ENCODE data around the gene SLC22A3.

Gene SLC22A3

GRCh38 chr6:160344271-160344670 is 3.9 kb upstream of the SLC22A3 start:
- no peak for DNase-seq (ENCODE audit: low read depth)
- H3K4me3 ChIP-seq (ENCODE audit: control insufficient read depth, low read depth, low read length): no peak overlapping the region
- no peak for TF ChIP-seq CTCF (IDR thresholded peaks at IDR 0.05; ENCODE audit: control insufficient read depth, insufficient read depth, low read depth, low read length, missing control alignments)

GRCh38 chr6:160347259-160348222 is 637 bp upstream of the SLC22A3 start:
- TF ChIP-seq CTCF (IDR thresholded peaks at IDR 0.05; ENCODE audit: control insufficient read depth, insufficient read depth, low read depth, low read length, missing control alignments): no peak
- H3K4me3 ChIP-seq (ENCODE audit: control insufficient read depth, low read depth, low read length): no peak overlapping the region
- no peak for DNase-seq (ENCODE audit: low read depth)

DNA sequence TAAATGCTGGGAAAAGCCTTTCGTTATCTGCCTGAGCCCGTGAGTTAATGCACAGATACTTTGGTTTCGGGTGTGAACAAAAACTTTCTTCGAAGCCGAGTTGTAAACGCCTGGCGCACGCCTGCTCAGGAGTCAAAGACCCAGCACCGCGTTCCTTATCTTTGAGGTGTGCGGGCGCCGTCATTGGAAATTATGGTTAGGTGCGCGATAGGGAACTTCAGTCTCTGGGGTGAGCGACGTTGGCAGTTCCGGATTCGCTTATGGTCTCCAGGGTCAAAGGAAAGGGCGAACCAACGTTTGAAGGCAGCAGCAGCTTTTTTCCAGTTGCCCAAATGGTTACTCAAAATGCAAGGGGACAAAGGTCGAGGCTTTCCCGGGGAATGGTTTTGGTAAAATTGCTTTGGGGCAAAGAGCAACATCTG is 853 bp downstream of the SLC22A3 start:
- no peak for DNase-seq (ENCODE audit: low read depth)
- TF ChIP-seq CTCF (IDR thresholded peaks at IDR 0.05; ENCODE audit: control insufficient read depth, insufficient read depth, low read depth, low read length, missing control alignments): no peak
- no peak overlapping the region for H3K4me3 ChIP-seq (ENCODE audit: control insufficient read depth, low read depth, low read length)

DNA sequence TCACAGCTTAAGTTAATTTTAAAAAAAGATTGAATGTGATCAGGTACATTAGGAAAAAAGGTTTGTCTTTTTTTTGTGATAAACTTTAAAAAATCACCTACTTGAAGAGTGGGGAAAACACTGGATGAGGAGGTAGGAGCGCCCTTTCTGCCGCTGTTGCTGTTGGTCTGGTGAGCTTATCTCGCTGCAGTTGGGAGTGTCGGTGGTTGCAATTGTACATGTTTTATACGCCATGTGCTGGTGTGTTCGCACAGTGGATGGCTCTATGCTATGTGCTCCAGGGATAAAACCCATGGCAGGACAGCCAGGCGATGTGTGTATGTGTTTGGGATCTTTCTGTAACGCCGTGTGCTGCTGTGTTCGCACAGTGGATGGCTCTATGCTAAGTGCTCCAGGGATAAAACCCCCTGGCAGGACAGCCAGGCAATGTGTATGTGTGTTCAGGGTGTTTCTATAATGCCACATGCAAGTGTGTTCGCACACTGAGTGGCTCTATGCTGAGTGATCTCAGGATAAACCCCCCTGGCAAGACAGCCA is 1.7 kb downstream of the SLC22A3 start:
- H3K4me3 ChIP-seq (ENCODE audit: control insufficient read depth, low read depth, low read length): no peak overlapping the region
- TF ChIP-seq CTCF (IDR thresholded peaks at IDR 0.05; ENCODE audit: control insufficient read depth, insufficient read depth, low read depth, low read length, missing control alignments): no peak
- no peak for DNase-seq (ENCODE audit: low read depth)

- H3K4me3 ChIP-seq (ENCODE audit: control insufficient read depth, low read depth, low read length): no peak overlapping the region
- DNase-seq (ENCODE audit: low read depth): no peak
- no peak for TF ChIP-seq CTCF (IDR thresholded peaks at IDR 0.05; ENCODE audit: control insufficient read depth, insufficient read depth, low read depth, low read length, missing control alignments)
Observed at GRCh38 chr6:160353950-160354496, 5.8 kb downstream of the SLC22A3 start.

DNA sequence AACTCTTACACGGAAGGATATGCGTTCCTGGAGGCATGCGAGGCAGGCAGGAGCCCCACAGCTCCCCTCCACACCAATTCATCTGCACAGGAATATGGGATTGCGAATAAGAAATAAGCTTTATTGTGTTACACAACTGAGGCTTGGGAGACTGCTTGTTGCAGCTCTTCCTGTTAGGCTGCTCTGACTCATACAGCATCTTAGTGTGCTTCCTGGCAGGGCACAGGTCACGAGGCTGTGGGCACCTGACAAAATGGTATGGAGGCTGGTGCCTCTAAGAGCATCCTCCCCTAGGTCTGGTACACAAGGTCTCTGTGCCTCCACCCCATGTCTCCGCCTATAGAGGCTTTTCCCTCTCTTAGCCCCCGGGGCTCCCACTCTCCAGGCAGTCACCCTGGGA is 6.8 kb downstream of the SLC22A3 start:
- no peak for DNase-seq (ENCODE audit: low read depth)
- no peak overlapping the region for H3K4me3 ChIP-seq (ENCODE audit: control insufficient read depth, low read depth, low read length)
- TF ChIP-seq CTCF (IDR thresholded peaks at IDR 0.05; ENCODE audit: control insufficient read depth, insufficient read depth, low read depth, low read length, missing control alignments): no peak

Data from AG09309 (cell line).